Astrocyte of the cerebellum (primary cell): ENCODE data around the gene KCNIP4.

ENCODE experiments used
- DNase-seq: peaks from one replicate; pipeline ENCODE4 v3.0.0-alpha.2; 2011; ENCODE audit warnings: low read depth
- H3K4me3 ChIP-seq: 2 replicates; pipeline ENCODE4 v1.5.1; 2011; ENCODE audit warnings: mild to moderate bottlenecking, low read depth, low read length, moderate library complexity
- CTCF ChIP-seq: IDR thresholded peaks from 2 replicates; pipeline ENCODE4 v1.5.1; 2012; ENCODE audit warnings: low read length, low read depth, moderate library complexity, mild to moderate bottlenecking; ENCODE audit errors: missing control alignments
- in situ Hi-C: cut with HindIII; loops from 2 replicates; pipeline ENCODE4 v1.10.0; 2017; ENCODE audit warnings: low sequenced_read_pairs

KCNIP4 gene

DNA sequence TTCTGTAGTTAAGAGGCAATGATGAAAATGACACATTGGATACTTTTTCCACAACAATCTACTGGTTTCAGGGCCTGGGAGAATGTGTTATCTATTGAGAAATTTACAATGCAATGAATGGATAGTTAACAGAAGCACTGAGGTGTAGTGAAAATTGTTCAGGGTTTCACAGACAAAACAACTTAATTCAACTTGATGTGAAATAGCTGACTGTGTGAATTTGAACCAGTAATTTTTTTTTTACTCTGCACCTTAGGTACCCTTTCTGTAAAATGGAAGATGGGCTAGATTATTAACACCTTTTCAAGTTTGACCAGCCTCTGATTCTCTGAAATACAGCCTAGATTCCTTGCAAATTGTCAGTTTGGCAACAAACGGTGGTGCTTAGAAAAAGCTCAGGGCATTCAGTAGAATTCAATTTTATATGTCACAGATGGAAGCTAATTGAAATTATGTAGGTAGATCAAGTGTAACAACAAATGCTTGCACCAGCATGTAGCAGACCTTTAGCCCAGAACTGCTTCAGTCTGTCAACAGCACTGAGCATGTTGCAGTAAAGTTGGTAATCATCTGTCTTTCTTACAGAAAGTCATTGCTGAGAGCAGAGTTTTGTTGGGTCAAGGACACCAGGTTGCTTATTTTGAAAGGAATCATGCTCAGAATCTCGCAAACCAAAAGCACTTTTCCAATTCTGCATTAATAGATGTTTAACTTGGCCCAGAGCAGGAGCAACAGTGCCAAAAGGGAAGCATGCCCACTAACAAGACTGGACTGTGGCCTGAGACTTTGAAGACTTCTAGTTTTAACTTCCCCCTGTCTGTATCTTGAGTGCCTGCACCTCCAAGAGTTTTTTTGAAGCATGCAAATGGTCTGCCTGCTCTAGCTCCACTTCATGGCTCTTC lies 721.7 kb downstream of the KCNIP4 start:
- TF ChIP-seq CTCF: no peak
- in situ Hi-C loops: no loop called here
- H3K4me3 ChIP-seq: no peak overlapping the region
- no peak for DNase-seq

DNA sequence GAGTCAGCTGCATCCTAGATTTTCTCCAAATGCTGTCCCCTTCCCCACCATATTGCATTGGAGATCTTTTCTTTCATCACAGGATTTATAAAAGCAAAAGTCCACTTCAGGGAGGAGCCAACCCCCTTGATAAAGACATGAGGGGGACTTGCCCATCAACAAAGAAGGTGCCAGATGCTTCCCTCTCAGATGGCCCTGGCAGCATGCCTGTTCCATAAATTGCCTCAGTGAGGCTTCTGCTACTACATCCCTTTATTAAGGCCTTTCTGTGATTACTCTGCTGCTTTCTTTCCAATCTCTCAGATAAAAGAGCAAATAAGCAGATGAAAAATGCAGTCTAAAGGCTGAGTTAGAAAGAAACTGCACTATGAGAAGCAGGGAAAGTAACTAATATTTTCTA lies 736.7 kb downstream of the KCNIP4 start:
- TF ChIP-seq CTCF: no peak
- no peak for DNase-seq
- no peak overlapping the region for H3K4me3 ChIP-seq
- in situ Hi-C loops: no loop called here

DNA sequence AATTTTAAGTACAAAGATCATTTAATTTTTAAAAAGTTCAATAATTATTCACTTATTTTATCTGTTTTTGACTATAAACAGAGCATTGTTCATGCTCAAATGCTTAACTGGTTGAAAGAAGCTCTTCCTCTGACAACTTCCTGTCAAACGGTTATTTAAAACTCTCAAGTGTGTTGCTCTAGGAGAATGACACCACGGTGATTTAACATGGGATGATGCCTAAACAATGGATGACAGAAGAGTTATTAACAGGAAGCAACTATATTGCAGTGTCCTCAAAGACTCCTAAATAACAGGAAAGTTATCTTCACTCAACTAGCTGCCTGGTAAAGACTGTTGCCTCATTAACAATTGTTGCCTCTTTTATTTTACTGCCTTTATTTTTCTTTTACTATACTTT lies 738.7 kb downstream of the KCNIP4 start:
- in situ Hi-C loops: loop anchor here (5.0 kb wide), 1 partner anchor 42 kb away; no protein-coding TSS in a partner anchor
- no peak overlapping the region for H3K4me3 ChIP-seq
- no peak for DNase-seq
- TF ChIP-seq CTCF: no peak

DNA sequence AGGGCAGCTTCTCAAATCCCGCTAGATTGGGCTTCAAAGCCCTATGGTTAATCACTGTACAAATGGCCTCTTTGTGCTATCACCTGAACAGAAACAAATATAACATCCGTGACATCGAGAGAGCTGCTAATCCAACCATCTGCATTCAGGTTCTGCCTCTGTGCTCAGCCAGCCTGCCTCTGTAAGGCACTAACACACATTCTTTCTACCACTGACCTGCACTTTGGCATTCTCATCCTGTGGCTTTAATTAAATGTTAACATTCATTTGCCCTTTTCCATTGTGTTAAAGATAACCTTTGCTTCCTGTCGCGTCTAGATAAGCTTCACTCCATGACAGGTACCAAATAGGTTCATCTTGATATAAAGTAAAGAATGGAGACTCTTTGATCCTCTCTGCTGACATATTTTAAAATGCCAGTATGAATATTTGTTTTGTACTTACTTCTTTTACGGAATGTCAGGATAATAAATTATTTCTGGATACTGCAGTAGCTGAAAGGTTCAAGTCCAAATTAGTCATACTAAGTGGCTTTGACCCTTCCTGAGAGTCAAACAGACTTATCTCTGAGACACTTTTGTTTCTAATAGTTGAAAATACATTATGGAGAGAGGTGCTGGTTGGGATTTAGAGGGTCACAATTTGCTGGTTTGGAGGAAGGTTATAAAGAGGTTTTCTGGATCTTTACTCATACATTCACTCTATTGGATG lies 742.6 kb downstream of the KCNIP4 start:
- in situ Hi-C loops: loop anchor here (5.0 kb wide), 1 partner anchor 46 kb away; no protein-coding TSS in a partner anchor
- no peak for DNase-seq
- TF ChIP-seq CTCF: no peak
- H3K4me3 ChIP-seq: no peak overlapping the region

GRCh38 chr4:21203416-21203815 lies 745.2 kb downstream of the KCNIP4 start:
- no peak overlapping the region for H3K4me3 ChIP-seq
- no peak for TF ChIP-seq CTCF
- DNase-seq: no peak
- in situ Hi-C loops: no loop called here

DNA sequence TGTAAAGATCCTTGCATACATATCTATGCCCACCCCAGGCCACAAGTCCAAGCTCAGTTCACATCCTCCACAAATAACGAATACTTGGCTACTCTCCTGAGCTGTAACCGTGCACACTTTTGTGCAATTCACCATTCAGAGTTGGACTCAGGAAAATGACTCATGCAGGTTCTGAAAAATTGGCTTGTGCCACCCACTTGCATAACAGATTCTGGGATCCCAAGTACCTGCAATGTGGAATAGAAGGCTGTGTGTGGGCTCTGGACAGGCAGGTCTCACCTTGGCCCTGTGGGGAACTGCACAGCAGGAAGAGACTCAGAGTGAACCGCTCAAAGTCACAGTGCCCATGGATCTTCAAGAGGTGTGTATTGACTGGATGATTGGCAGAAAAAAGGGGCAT lies 745.6 kb downstream of the KCNIP4 start:
- DNase-seq: no peak
- H3K4me3 ChIP-seq: no peak overlapping the region
- in situ Hi-C loops: no loop called here
- TF ChIP-seq CTCF: no peak
